Karpas-422 (cell line): ENCODE data around the gene ZNF532. TPM values are rescaled to one million over a fixed set of nuclear protein-coding genes. Genes with fewer than 3 reads are reported as not detected.

ENCODE experiments used
- DNase-seq: peaks from one replicate; pipeline ENCODE4 v3.0.0-alpha.2; 2015
- H2AFZ ChIP-seq: fragments of 200-600 bp; sonication (generic); 2 replicates; pipeline ENCODE4 v1.6.1; 2014; ENCODE audit warnings: antibody characterized with exemption, low read length, mixed read lengths
- H3K27ac ChIP-seq: fragments of 200-600 bp; sonication (generic); 2 replicates; pipeline ENCODE4 v1.5.1; 2014; ENCODE audit warnings: mild to moderate bottlenecking, low read length, moderate library complexity
- H3K27me3 ChIP-seq: fragments of 200-600 bp; sonication (generic); 2 replicates; pipeline ENCODE4 v1.6.1; 2014; ENCODE audit warnings: low read length, mixed read lengths
- H3K36me3 ChIP-seq: fragments of 200-600 bp; sonication (generic); 2 replicates; pipeline ENCODE4 v1.6.1; 2014; ENCODE audit warnings: low read length, mixed read lengths; ENCODE audit not compliant: insufficient read depth
- H3K4me1 ChIP-seq: fragments of 200-600 bp; sonication (generic); 2 replicates; pipeline ENCODE4 v1.6.1; 2014; ENCODE audit warnings: mild to moderate bottlenecking, low read length, mixed read lengths
- H3K4me2 ChIP-seq: fragments of 200-600 bp; sonication (generic); 2 replicates; pipeline ENCODE4 v1.6.1; 2014; ENCODE audit warnings: low read length, low read depth, mild to moderate bottlenecking; ENCODE audit not compliant: poor library complexity, severe bottlenecking
- H3K4me3 ChIP-seq: fragments of 200-600 bp; sonication (generic); 2 replicates; pipeline ENCODE4 v1.5.1; 2014; ENCODE audit warnings: mild to moderate bottlenecking, antibody characterized with exemption, low read length, mixed read lengths
- H3K79me2 ChIP-seq: fragments of 200-600 bp; sonication (generic); 2 replicates; pipeline ENCODE4 v1.6.1; 2014; ENCODE audit warnings: mild to moderate bottlenecking, low read length, mixed read lengths
- H3K9ac ChIP-seq: fragments of 200-600 bp; sonication (generic); 2 replicates; pipeline ENCODE4 v1.6.0; 2014; ENCODE audit warnings: low read length
- H3K9me2 ChIP-seq: fragments of 200-600 bp; sonication (generic), shearing (Covaris generic); replicated peaks from 2 replicates; pipeline ENCODE4 v1.6.0; 2014; ENCODE audit warnings: mild to moderate bottlenecking, low read length, moderate library complexity; ENCODE audit not compliant: insufficient read depth
- H3K9me3 ChIP-seq: fragments of 300-700, 200-600 bp; sonication (generic); 2 replicates; pipeline ENCODE4 v1.6.1; 2014; ENCODE audit warnings: low read length, mixed read lengths
- H4K20me1 ChIP-seq: fragments of 200-600 bp; sonication (generic); 2 replicates; pipeline ENCODE4 v1.6.1; 2014; ENCODE audit warnings: mild to moderate bottlenecking, antibody characterized with exemption, low read length, low read depth; ENCODE audit not compliant: insufficient read depth
- total RNA-seq: library from RNA; depleted of rRNA; stranded (reverse); fragments of >200 nt; shearing (Covaris generic); gene quantifications from 2 replicates; pipeline ENCODE4 v1.2.3, GENCODE V29; 2014; ENCODE audit warnings: low replicate concordance

Gene ZNF532
- total RNA-seq, 1 experiment from 2014 or later, result 34.9 TPM

DNA sequence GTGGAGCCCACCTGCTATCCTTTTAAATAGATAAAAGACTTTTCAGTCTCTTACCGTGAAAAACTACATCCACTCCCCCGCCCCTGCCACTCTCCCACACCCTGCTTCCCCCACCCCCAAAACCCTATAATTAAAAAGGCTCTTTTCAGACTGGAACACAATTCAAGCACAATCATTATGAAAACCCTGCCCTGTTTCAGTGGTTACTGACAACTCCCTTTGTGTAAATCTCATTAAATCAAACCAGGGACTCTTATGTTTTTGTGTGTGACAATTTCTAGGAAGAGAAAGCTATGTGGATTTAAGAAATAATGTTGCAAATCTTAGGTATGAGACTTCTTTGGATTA lies 21.0 kb upstream of the ZNF532 start:
- Histone ChIP-seq H3K4me2 (no peak overlapping the region), H3K79me2 (no peaks in the 10 kb centered on the region), H3K9me3 (no peaks in the 10 kb centered on the region), H3K36me3 (no peaks in the 10 kb centered on the region), H4K20me1 (no peaks in the 10 kb centered on the region), H3K9ac (no peak overlapping the region), H3K27me3 (no peaks in the 10 kb centered on the region), H3K27ac (no peak overlapping the region), H3K9me2 (no peaks in the 10 kb centered on the region), H3K4me1 (peaks cover 2% of the 10 kb centered on the region), H2AFZ (no peak overlapping the region), H3K4me3 (no peak overlapping the region)
- DNase-seq, result no peak

DNA sequence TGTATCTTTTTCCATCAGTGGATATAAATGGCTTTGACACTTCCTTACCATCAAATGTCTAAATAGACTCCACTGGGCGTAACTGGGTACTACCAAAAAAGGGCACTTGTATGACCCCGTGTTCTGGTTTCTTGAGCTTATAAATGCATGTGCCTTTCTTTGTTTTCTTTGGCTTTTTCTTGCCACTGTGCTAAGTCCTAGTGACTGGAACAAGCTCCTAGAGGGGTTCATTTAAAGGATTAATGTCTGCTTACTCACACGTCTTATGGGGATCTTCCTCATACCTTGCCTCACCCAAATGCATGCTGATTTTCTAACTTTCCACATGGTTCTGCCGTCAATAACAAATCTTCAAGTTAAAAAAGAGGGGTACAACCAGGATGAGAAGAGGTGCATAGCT lies 19.8 kb upstream of the ZNF532 start:
- Histone ChIP-seq H3K27ac (no peak overlapping the region), H3K4me2 (no peak overlapping the region), H3K9me2 (no peaks in the 10 kb centered on the region), H3K79me2 (no peaks in the 10 kb centered on the region), H3K9me3 (no peaks in the 10 kb centered on the region), H3K4me1 (no peaks in the 10 kb centered on the region), H2AFZ (no peak overlapping the region), H3K36me3 (no peaks in the 10 kb centered on the region), H3K27me3 (no peaks in the 10 kb centered on the region), H4K20me1 (no peaks in the 10 kb centered on the region), H3K9ac (no peak overlapping the region), H3K4me3 (no peak overlapping the region)
- no peak for DNase-seq

GRCh38 chr18:58845928-58846724 lies 18.6 kb upstream of the ZNF532 start:
- H3K27ac ChIP-seq, result no peak overlapping the region
- no peaks in the 10 kb centered on the region for H3K27me3 ChIP-seq
- no peak overlapping the region for H3K4me3 ChIP-seq

DNA sequence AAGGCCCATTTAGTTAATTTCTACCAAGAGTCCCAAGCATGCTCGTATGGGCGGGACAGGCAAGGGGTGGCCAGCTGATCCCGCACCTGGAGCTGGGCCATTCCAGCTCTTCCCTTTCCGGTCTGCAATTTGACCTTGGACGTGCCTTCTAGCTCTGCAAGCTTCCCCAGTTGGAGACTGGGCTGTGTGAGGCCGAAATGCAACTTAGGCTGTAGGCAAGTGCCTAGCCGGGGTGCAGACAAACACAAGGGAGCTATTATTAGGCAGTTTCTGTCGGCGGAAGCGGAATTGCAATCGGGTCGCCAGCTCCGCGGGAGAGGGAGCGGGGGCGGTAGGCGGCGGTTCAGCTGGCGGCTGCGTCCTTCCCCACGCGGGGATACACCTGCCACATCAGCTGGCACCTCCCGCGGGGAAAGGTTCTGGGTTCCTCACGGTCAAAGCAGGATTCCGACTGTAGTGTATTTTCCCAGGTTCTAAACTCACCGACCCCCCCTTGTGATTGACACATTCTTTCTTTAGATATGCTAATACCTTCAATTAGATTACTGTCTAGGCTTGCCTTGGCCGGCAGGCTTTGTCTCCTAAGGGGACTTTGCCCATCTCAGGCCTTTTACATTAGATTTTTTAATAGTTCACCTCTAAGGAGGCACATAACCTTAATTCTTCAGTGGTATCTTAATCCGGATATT lies 17.1 kb upstream of the ZNF532 start:
- Histone ChIP-seq H3K9me2 (no peaks in the 10 kb centered on the region), H3K27me3 (no peaks in the 10 kb centered on the region), H2AFZ (no peak overlapping the region), H3K9ac (no peak overlapping the region), H3K79me2 (no peaks in the 10 kb centered on the region), H3K36me3 (no peaks in the 10 kb centered on the region), H3K4me2 (no peak overlapping the region), H3K9me3 (no peaks in the 10 kb centered on the region), H3K4me1 (no peaks in the 10 kb centered on the region), H3K27ac (no peak overlapping the region), H4K20me1 (no peaks in the 10 kb centered on the region), H3K4me3 (no peak overlapping the region)
- DNase-seq, result no peak

More at GRCh38 chr18:58845928-58846724, 18.6 kb upstream of the ZNF532 start:
- Histone ChIP-seq H3K9me3 (no peaks in the 10 kb centered on the region), H3K4me1 (no peaks in the 10 kb centered on the region), H3K4me2 (no peak overlapping the region), H3K36me3 (no peaks in the 10 kb centered on the region), H3K9ac (no peak overlapping the region), H3K9me2 (no peaks in the 10 kb centered on the region), H2AFZ (no peak overlapping the region), H4K20me1 (no peaks in the 10 kb centered on the region), H3K79me2 (no peaks in the 10 kb centered on the region)
- no peak for DNase-seq

- Histone ChIP-seq H3K27ac (no peak overlapping the region), H4K20me1 (no peaks in the 10 kb centered on the region), H3K27me3 (no peaks in the 10 kb centered on the region), H3K4me1 (no peaks in the 10 kb centered on the region), H3K9me3 (no peaks in the 10 kb centered on the region), H3K9me2 (no peaks in the 10 kb centered on the region), H3K4me2 (no peak overlapping the region), H3K4me3 (no peak overlapping the region), H3K36me3 (no peaks in the 10 kb centered on the region), H3K9ac (no peak overlapping the region), H3K79me2 (no peaks in the 10 kb centered on the region), H2AFZ (no peak overlapping the region)
- no peak for DNase-seq
These were observed 16.0 kb upstream of the ZNF532 start for GRCh38 chr18:58848685-58849084.

- no peak overlapping the region for H3K9ac ChIP-seq
- no peak for DNase-seq
- no peak overlapping the region for H3K27ac ChIP-seq
- no peak overlapping the region for H2AFZ ChIP-seq
- no peaks in the 10 kb centered on the region for H3K36me3 ChIP-seq
- no peaks in the 10 kb centered on the region for H4K20me1 ChIP-seq
- H3K4me1 ChIP-seq, result no peaks in the 10 kb centered on the region
- H3K4me2 ChIP-seq, result no peak overlapping the region
- no peaks in the 10 kb centered on the region for H3K27me3 ChIP-seq
- H3K4me3 ChIP-seq, result no peak overlapping the region
- H3K9me3 ChIP-seq, result no peaks in the 10 kb centered on the region
- no peaks in the 10 kb centered on the region for H3K79me2 ChIP-seq
- no peaks in the 10 kb centered on the region for H3K9me2 ChIP-seq
These were observed 13.7 kb upstream of the ZNF532 start for GRCh38 chr18:58850786-58851469.

- DNase-seq, result no peak
These were observed 12.8 kb upstream of the ZNF532 start for GRCh38 chr18:58851856-58852255.

GRCh38 chr18:58852629-58853028 lies 12.0 kb upstream of the ZNF532 start:
- H3K9ac ChIP-seq, result no peak overlapping the region
- H3K27ac ChIP-seq, result no peak overlapping the region
- no peaks in the 10 kb centered on the region for H3K9me3 ChIP-seq
- H3K4me2 ChIP-seq, result no peak overlapping the region
- no peak for DNase-seq
- H4K20me1 ChIP-seq, result no peaks in the 10 kb centered on the region
- no peaks in the 10 kb centered on the region for H3K27me3 ChIP-seq
- H3K4me1 ChIP-seq, result no peaks in the 10 kb centered on the region
- no peaks in the 10 kb centered on the region for H3K36me3 ChIP-seq
- H3K79me2 ChIP-seq, result no peaks in the 10 kb centered on the region
- no peaks in the 10 kb centered on the region for H3K9me2 ChIP-seq
- H3K4me3 ChIP-seq, result no peak overlapping the region
- no peak overlapping the region for H2AFZ ChIP-seq

More at GRCh38 chr18:58851856-58852255, 12.8 kb upstream of the ZNF532 start:
- H3K4me2 ChIP-seq, result no peak overlapping the region
- no peak overlapping the region for H3K4me3 ChIP-seq
- no peaks in the 10 kb centered on the region for H3K9me3 ChIP-seq
- H4K20me1 ChIP-seq, result no peaks in the 10 kb centered on the region
- no peak overlapping the region for H3K9ac ChIP-seq
- no peak overlapping the region for H2AFZ ChIP-seq
- H3K36me3 ChIP-seq, result no peaks in the 10 kb centered on the region
- H3K27ac ChIP-seq, result no peak overlapping the region
- H3K79me2 ChIP-seq, result no peaks in the 10 kb centered on the region
- no peaks in the 10 kb centered on the region for H3K27me3 ChIP-seq
- H3K9me2 ChIP-seq, result no peaks in the 10 kb centered on the region
- H3K4me1 ChIP-seq, result no peaks in the 10 kb centered on the region
